PC-9 (cell line): ENCODE data around the gene OR10AG1.

ENCODE experiments used
- CTCF ChIP-seq: fragments of 200-600 bp; sonication (generic); conservative IDR thresholded peaks from 2 replicates; pipeline ENCODE4 v1.6.1; 2017; ENCODE audit warnings: mixed run types, antibody characterized with exemption, mild to moderate bottlenecking, moderate library complexity
- EZH2 ChIP-seq: fragments of 200-600 bp; sonication (generic); IDR thresholded peaks from 2 replicates; pipeline ENCODE4 v1.8.0; 2017; ENCODE audit warnings: antibody characterized with exemption, low read depth

GRCh38 chr11:55920537-55920936 lies 49.2 kb downstream of the OR10AG1 start:
- TF ChIP-seq CTCF (no peak), EZH2 (no peak)
